H9 (cell line): ENCODE measurements around the gene SLC12A3. TPM values are rescaled to one million over a fixed set of nuclear protein-coding genes. Genes with fewer than 3 reads are reported as not detected.

ENCODE experiments used
- DNase-seq: peaks from one replicate; pipeline ENCODE4 v3.0.0-alpha.2; 2017
- H2AFZ ChIP-seq: one replicate; pipeline ENCODE4 v1.6.1; 2013; ENCODE audit warnings: mild to moderate bottlenecking, low read length, control low read depth, moderate library complexity
- H2AK5ac ChIP-seq: 2 replicates; pipeline ENCODE4 v1.6.1; 2013; ENCODE audit warnings: low read length, control low read depth, mixed read lengths; ENCODE audit not compliant: insufficient read length
- H2BK120ac ChIP-seq: one replicate; pipeline ENCODE4 v1.6.1; 2013; ENCODE audit warnings: low read depth, mild to moderate bottlenecking, low read length, control low read depth, inconsistent platforms; ENCODE audit not compliant: poor library complexity, severe bottlenecking
- H2BK12ac ChIP-seq: 2 replicates; pipeline ENCODE4 v1.6.1; 2013; ENCODE audit warnings: low read length, control low read depth, mixed read lengths, low read depth; ENCODE audit not compliant: insufficient read length
- H2BK15ac ChIP-seq: 2 replicates; pipeline ENCODE4 v1.6.1; 2013; ENCODE audit warnings: low read depth, low read length, control low read depth
- H2BK20ac ChIP-seq: one replicate; pipeline ENCODE4 v1.6.1; 2013; ENCODE audit warnings: low read depth, mild to moderate bottlenecking, low read length, control low read depth, inconsistent platforms; ENCODE audit not compliant: poor library complexity, severe bottlenecking
- H2BK5ac ChIP-seq: 2 replicates; pipeline ENCODE4 v1.6.1; 2013; ENCODE audit warnings: low read length, control low read depth, mixed read lengths; ENCODE audit not compliant: insufficient read length
- H3K14ac ChIP-seq: 2 replicates; pipeline ENCODE4 v1.6.1; 2013; ENCODE audit warnings: low read length, control low read depth; ENCODE audit not compliant: insufficient read depth
- H3K18ac ChIP-seq: 2 replicates; pipeline ENCODE4 v1.6.1; 2013; ENCODE audit warnings: low read depth, mild to moderate bottlenecking, mixed read lengths, low read length, control low read depth; ENCODE audit not compliant: insufficient read length
- H3K23ac ChIP-seq: 2 replicates; pipeline ENCODE4 v1.6.1; 2013; ENCODE audit warnings: low read length, control low read depth, mixed read lengths, low read depth; ENCODE audit not compliant: insufficient read length
- H3K23me2 ChIP-seq: 2 replicates; pipeline ENCODE4 v1.6.1; 2013; ENCODE audit warnings: low read depth, mild to moderate bottlenecking, mixed read lengths, low read length, control low read depth; ENCODE audit not compliant: insufficient read length, poor library complexity, severe bottlenecking
- H3K27ac ChIP-seq: 2 replicates; pipeline ENCODE4 v1.5.1; 2013; ENCODE audit warnings: low read length, control low read depth, mixed read lengths, low read depth; ENCODE audit not compliant: insufficient read length
- H3K27me3 ChIP-seq: 2 replicates; pipeline ENCODE4 v1.6.1; 2013; ENCODE audit warnings: low read length, control low read depth, inconsistent platforms; ENCODE audit not compliant: insufficient read depth
- H3K4ac ChIP-seq: 2 replicates; pipeline ENCODE4 v1.6.1; 2013; ENCODE audit warnings: low read depth, mild to moderate bottlenecking, control low read depth, inconsistent platforms, low read length, moderate library complexity
- H3K4me1 ChIP-seq: 2 replicates; pipeline ENCODE4 v1.6.1; 2013; ENCODE audit warnings: low read length, control low read depth, inconsistent platforms; ENCODE audit not compliant: insufficient read depth
- H3K4me2 ChIP-seq: 2 replicates; pipeline ENCODE4 v1.6.1; 2013; ENCODE audit warnings: low read length, control low read depth, mixed read lengths; ENCODE audit not compliant: insufficient read length, insufficient read depth
- H3K56ac ChIP-seq: 2 replicates; pipeline ENCODE4 v1.6.1; 2013; ENCODE audit warnings: low read depth, mild to moderate bottlenecking, mixed read lengths, low read length, control low read depth; ENCODE audit not compliant: insufficient read length
- H3K79me1 ChIP-seq: 2 replicates; pipeline ENCODE4 v1.6.1; 2013; ENCODE audit warnings: low read depth, mild to moderate bottlenecking, moderate library complexity, low read length, control low read depth, inconsistent platforms; ENCODE audit not compliant: insufficient read depth, poor library complexity, severe bottlenecking
- H3K79me2 ChIP-seq: 2 replicates; pipeline ENCODE4 v1.6.1; 2013; ENCODE audit warnings: low read length, control low read depth, inconsistent platforms; ENCODE audit not compliant: insufficient read depth
- H3K9ac ChIP-seq: 2 replicates; pipeline ENCODE4 v1.6.1; 2013; ENCODE audit warnings: low read length, control low read depth, mixed read lengths; ENCODE audit not compliant: insufficient read length; ENCODE audit errors: extremely low read depth
- H3K9me3 ChIP-seq: one replicate; pipeline ENCODE4 v1.6.1; 2013; ENCODE audit warnings: low read depth, low read length, inconsistent platforms; ENCODE audit not compliant: control insufficient read depth
- H3T11ph ChIP-seq: one replicate; pipeline ENCODE4 v1.6.1; 2013; ENCODE audit warnings: mild to moderate bottlenecking, low read length, control low read depth, inconsistent platforms
- H4K20me1 ChIP-seq: one replicate; pipeline ENCODE4 v1.6.1; 2013; ENCODE audit not compliant: control insufficient read depth, insufficient read length, insufficient read depth
- H4K5ac ChIP-seq: 2 replicates; pipeline ENCODE4 v1.6.1; 2013; ENCODE audit warnings: low read depth, mild to moderate bottlenecking, mixed read lengths, low read length, control low read depth; ENCODE audit not compliant: insufficient read length
- H4K8ac ChIP-seq: replicated peaks from 2 replicates; pipeline ENCODE4 v1.6.1; 2013; ENCODE audit warnings: low read length, control low read depth, mixed read lengths, low read depth; ENCODE audit not compliant: insufficient read length
- H4K91ac ChIP-seq: 2 replicates; pipeline ENCODE4 v1.6.1; 2013; ENCODE audit warnings: low read depth, mild to moderate bottlenecking, moderate library complexity, mixed read lengths, low read length, control low read depth; ENCODE audit not compliant: insufficient read length
- H3K27ac Mint-ChIP-seq, 3 experiments: 2 replicates in 2 of 3; 3 replicates in 1 of 3; pipeline ENCODE4 v1.8.0; 2020 to 2021; ENCODE audit warnings: mixed read lengths in 3 of 3, mild to moderate bottlenecking in 1 of 3, moderate library complexity in 1 of 3
- H3K27me3 Mint-ChIP-seq: 2 replicates; pipeline ENCODE4 v1.8.0; 2021; ENCODE audit warnings: low read depth, mild to moderate bottlenecking, moderate library complexity, mixed read lengths
- H3K36me3 Mint-ChIP-seq, 3 experiments: 2 replicates in 2 of 3; 3 replicates in 1 of 3; pipeline ENCODE4 v1.8.0; 2020 to 2021; ENCODE audit warnings: low read depth in 3 of 3, mixed read lengths in 3 of 3; ENCODE audit not compliant: insufficient read depth in 1 of 3
- H3K4me1 Mint-ChIP-seq, 2 experiments: 2 replicates each; pipeline ENCODE4 v1.8.0; 2020; ENCODE audit warnings: mixed read lengths in 2 of 2
- H3K4me3 Mint-ChIP-seq, 2 experiments: 2 replicates in 1 of 2; 3 replicates in 1 of 2; pipeline ENCODE4 v1.8.0; 2020 to 2021; ENCODE audit warnings: mild to moderate bottlenecking in 2 of 2, mixed read lengths in 2 of 2, moderate library complexity in 1 of 2
- H3K9me3 Mint-ChIP-seq, 2 experiments: 2 replicates in 1 of 2; 3 replicates in 1 of 2; pipeline ENCODE4 v1.8.0; 2020; ENCODE audit warnings: mild to moderate bottlenecking in 2 of 2, mixed read lengths in 2 of 2, moderate library complexity in 1 of 2
- WGBS: extraction: QIAGEN DNeasy Blood & Tissue Kit; methylation state at CpG from one replicate; pipeline ENCODE4 v1.1.7; 2013; ENCODE audit warnings: missing lambda C conversion rate, low lambda C conversion rate, mixed read lengths; ENCODE audit not compliant: insufficient read length; ENCODE audit errors: extremely low coverage; 5-methylcytosine and 5-hydroxymethylcytosine counted together
- total RNA-seq: library from RNA; stranded (reverse); gene quantifications from 2 replicates; pipeline ENCODE4 v1.2.1, GENCODE V29; 2021
- TF ChIP-seq, protein P1 (sequence below): fragments of 200-600 bp; sonication (generic); conservative IDR thresholded peaks from 3 replicates; pipeline ENCODE4 v1.8.0; 2021; ENCODE audit warnings: antibody characterized with exemption, mild to moderate bottlenecking

SLC12A3 gene
- total RNA-seq, 1 experiment from 2014 or later: not detected

DNA sequence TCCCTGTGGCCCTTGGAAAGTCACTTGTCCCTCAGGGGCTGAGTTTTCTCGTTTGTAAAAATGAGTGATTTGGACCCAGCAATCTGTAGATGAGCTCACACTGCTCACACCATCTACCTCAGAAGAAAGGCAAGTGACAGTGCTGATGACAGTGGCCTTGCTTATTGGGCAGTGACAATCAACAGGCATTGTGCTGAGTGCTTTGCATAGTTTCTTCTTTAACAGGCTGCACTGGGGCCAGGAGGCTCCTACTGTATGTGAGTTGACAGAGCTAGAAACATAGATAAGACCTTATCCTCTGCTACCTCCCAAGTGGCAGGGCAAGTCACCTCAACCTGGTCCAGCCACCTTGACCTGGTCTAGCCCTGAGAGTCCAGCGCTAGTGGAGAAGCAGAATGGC is 29.7 kb upstream of the SLC12A3 start:
- DNase-seq: no peak
- Histone ChIP-seq H2BK15ac (no peak overlapping the region), H3K23ac (no peak overlapping the region), H3K18ac (no peak overlapping the region), H3K27ac (no peak overlapping the region), H3T11ph (no peak overlapping the region), H3K9ac (no peak overlapping the region), H2BK120ac (no peak overlapping the region), H4K5ac (no peak overlapping the region), H4K8ac (no peak overlapping the region), H3K23me2 (no peaks in the 10 kb centered on the region), H3K14ac (no peak overlapping the region), H3K79me1 (no peaks in the 10 kb centered on the region), H3K9me3 (no peaks in the 10 kb centered on the region), H3K4me1 (no peaks in the 10 kb centered on the region), H2AK5ac (no peak overlapping the region), H4K91ac (no peak overlapping the region), H2BK5ac (no peak overlapping the region), H2BK12ac (no peak overlapping the region), H3K79me2 (no peaks in the 10 kb centered on the region; the same call in 1 of the 2 replicates), H3K4ac (no peak overlapping the region), H3K56ac (no peak overlapping the region), H3K27me3 (no peaks in the 10 kb centered on the region), H2AFZ (no peak overlapping the region), H3K4me2 (no peak overlapping the region), H2BK20ac (no peak overlapping the region), H4K20me1 (no peaks in the 10 kb centered on the region)
- no CpG with 5 or more reads among the region's 2 CpGs for WGBS
- H3K27ac Mint-ChIP-seq: no peak overlapping the region
- no peaks in the 10 kb centered on the region for H3K9me3 Mint-ChIP-seq
- no peaks in the 10 kb centered on the region for H3K4me1 Mint-ChIP-seq
- TF ChIP-seq, protein P1, sequence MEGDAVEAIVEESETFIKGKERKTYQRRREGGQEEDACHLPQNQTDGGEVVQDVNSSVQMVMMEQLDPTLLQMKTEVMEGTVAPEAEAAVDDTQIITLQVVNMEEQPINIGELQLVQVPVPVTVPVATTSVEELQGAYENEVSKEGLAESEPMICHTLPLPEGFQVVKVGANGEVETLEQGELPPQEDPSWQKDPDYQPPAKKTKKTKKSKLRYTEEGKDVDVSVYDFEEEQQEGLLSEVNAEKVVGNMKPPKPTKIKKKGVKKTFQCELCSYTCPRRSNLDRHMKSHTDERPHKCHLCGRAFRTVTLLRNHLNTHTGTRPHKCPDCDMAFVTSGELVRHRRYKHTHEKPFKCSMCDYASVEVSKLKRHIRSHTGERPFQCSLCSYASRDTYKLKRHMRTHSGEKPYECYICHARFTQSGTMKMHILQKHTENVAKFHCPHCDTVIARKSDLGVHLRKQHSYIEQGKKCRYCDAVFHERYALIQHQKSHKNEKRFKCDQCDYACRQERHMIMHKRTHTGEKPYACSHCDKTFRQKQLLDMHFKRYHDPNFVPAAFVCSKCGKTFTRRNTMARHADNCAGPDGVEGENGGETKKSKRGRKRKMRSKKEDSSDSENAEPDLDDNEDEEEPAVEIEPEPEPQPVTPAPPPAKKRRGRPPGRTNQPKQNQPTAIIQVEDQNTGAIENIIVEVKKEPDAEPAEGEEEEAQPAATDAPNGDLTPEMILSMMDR: no peak
- no peaks in the 10 kb centered on the region for H3K27me3 Mint-ChIP-seq
- peaks cover 34 to 93% (median 80%) of the 10 kb centered on the region in 3 experiments; a peak in 6 of 7 replicates for H3K36me3 Mint-ChIP-seq
- H3K4me3 Mint-ChIP-seq: no peak overlapping the region
